Kidney (tissue), 14 donors: ENCODE measurements around the gene EPB41L5. TPM values are rescaled to one million over a fixed set of nuclear protein-coding genes. Genes with fewer than 3 reads are reported as not detected.

Experiments
- DNase-seq, 5 donors: peaks; one replicate each; pipeline ENCODE4 v3.0.0-alpha.2; 2013 to 2020
- FAIRE-seq: peaks from 2 replicates; lab custom pipeline; 2012; peaks lifted over from hg19 to GRCh38; lab: Jason Lieb, UNC
- H3K27ac ChIP-seq, 2 donors: one replicate each; pipeline ENCODE4 v1.7.0; 2013; ENCODE audit warnings: low read depth in 2 of 2, low read length in 2 of 2, inconsistent platforms in 1 of 2
- H3K27me3 ChIP-seq: one replicate; pipeline ENCODE4 v1.7.1; 2013; ENCODE audit warnings: low read length, inconsistent platforms; ENCODE audit not compliant: control insufficient read depth, insufficient read depth
- H3K36me3 ChIP-seq, 3 donors: one replicate each; pipeline versions ENCODE4 v1.7.0 to v1.7.1; 2013; ENCODE audit warnings: low read length in 3 of 3, control low read depth in 1 of 3, inconsistent platforms in 1 of 3; ENCODE audit not compliant: insufficient read depth in 3 of 3, control insufficient read depth in 2 of 3
- H3K4me1 ChIP-seq, 3 donors: one replicate each; pipeline versions ENCODE4 v1.7.0 to v1.7.1; 2013; ENCODE audit warnings: low read length in 3 of 3, inconsistent platforms in 1 of 3, low read depth in 1 of 3; ENCODE audit not compliant: control insufficient read depth in 2 of 3, insufficient read depth in 2 of 3
- H3K4me3 ChIP-seq, 3 donors: one replicate each; pipeline versions ENCODE4 v1.7.0 to v1.8.1; 2013; ENCODE audit warnings: low read length in 3 of 3, control low read depth in 1 of 3, inconsistent platforms in 1 of 3
- H3K9ac ChIP-seq, 3 donors: one replicate each; pipeline versions ENCODE4 v1.7.0 to v1.7.1; 2013; ENCODE audit warnings: low read length in 3 of 3, control low read depth in 1 of 3, inconsistent platforms in 1 of 3
- H3K9me3 ChIP-seq, 3 donors: one replicate each; pipeline versions ENCODE4 v1.7.0 to v1.7.1; 2013; ENCODE audit warnings: low read length in 3 of 3, control low read depth in 1 of 3, inconsistent platforms in 1 of 3; ENCODE audit not compliant: control insufficient read depth in 2 of 3, insufficient read depth in 1 of 3
- CTCF ChIP-seq: IDR thresholded peaks from 3 replicates; pipeline ENCODE4 v1.5.1; 2012; ENCODE audit warnings: mild to moderate bottlenecking, moderate library complexity, borderline replicate concordance; ENCODE audit not compliant: insufficient read depth; ENCODE audit errors: extremely low read depth
- intact Hi-C: fragments of 100-400 bp; cut with DNase I; formaldehyde crosslinking; loops from one replicate; pipeline ENCODE4 v1.11.1; 2022
- polyA plus RNA-seq: library from polyadenylated mRNA; stranded (reverse); fragments of 350-450 nt; fragmentation: Illumina TruSeq; extraction: RNeasy Lipid Tissue Mini Kit (QIAGEN cat#74804); gene quantifications from one replicate; pipeline ENCODE4 v1.2.3, GENCODE V29; 2014; ENCODE audit warnings: low read depth, low replicate concordance; ENCODE audit not compliant: insufficient read depth
- total RNA-seq: library from RNA; stranded (reverse); fragmentation: NEBNext Ultra II Directional; extraction: Animal tissue kit (Norgen Biotek cat#: 25700); gene quantifications from one replicate; pipeline ENCODE4 v1.2.1, GENCODE V29; 2021
- donor health status: control.
- donor health status: control.
- donor health status: control.
- donor health status: control.
- donor health status: control.
- donor health status: DM: yes; HTN: yes; CAD: no.
- donor health status: Normal renal cell carcinoma (clear cell type).

The EPB41L5 gene
- total and polyA plus RNA-seq, 2 donors from 2014 or later: 28.2 to 49.4 TPM

DNA sequence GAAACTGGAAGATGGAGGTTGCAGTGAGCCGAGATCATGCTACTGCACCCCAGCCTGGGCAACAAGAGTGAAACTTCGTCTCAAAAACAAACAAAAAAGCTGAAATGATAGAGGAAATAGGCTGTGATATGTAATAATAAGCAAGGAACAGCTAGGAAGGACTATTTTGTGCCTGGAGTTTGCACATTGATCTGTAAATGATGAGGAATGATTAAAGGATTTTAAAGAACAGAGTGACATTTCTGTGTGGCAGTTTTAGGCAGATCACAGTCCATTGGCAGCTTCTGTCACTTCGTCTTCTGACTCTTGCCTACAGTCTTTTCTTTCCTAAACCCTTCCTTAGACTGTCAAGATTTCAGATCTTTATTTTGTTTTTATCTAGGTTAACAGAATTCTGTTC, 19.4 kb downstream of the EPB41L5 start:
- no peak for TF ChIP-seq CTCF
- Histone ChIP-seq H3K27ac (no peak overlapping the region), H3K9ac (no peak overlapping the region), H3K9me3 (no peaks in the 10 kb centered on the region), H3K36me3 (no peaks in the 10 kb centered on the region), H3K4me3 (no peak overlapping the region), H3K4me1 (no peaks in the 10 kb centered on the region), H3K27me3 (no peaks in the 10 kb centered on the region)
- FAIRE-seq (no peak), DNase-seq (no peak)
- intact Hi-C loops: no loop called here

DNA sequence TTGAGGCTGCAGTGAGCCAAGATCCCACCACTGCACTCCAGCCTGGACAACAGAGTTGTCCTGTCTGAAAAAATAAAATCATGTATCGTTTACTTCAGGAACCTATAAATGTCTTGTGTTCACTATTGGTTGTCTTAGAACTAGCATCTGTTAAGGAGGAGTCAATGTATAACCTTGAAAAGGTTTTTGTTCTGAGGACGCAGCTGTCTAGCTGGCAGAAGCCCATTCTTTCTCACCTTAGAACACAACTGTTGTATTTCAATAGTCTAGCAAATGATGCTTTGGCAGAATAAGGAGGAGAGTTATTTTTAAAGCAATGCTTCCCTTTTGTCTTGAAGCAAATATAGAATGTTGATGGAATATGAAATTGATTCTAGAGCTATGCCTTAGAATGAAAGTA, 21.1 kb downstream of the EPB41L5 start:
- no peaks in the 10 kb centered on the region for H3K27me3 ChIP-seq
- FAIRE-seq: no peak

GRCh38 chr2:120034621-120035020, 21.7 kb downstream of the EPB41L5 start:
- Histone ChIP-seq H3K9ac (no peak overlapping the region), H3K27me3 (no peaks in the 10 kb centered on the region), H3K36me3 (no peaks in the 10 kb centered on the region), H3K4me1 (no peaks in the 10 kb centered on the region), H3K27ac (no peak overlapping the region), H3K9me3 (no peaks in the 10 kb centered on the region), H3K4me3 (no peak overlapping the region)
- no peak for TF ChIP-seq CTCF
- no peak for FAIRE-seq
- peak in 3 of 5 donors; percentile 31 to 53 (median 44) for DNase-seq
- intact Hi-C loops: no loop called here

More for the DNA sequence above, 21.1 kb downstream of the EPB41L5 start:
- no peak overlapping the region for H3K4me3 ChIP-seq
- intact Hi-C loops: no loop called here
- no peaks in the 10 kb centered on the region for H3K36me3 ChIP-seq
- no peak overlapping the region for H3K9ac ChIP-seq
- no peak overlapping the region for H3K27ac ChIP-seq
- DNase-seq: no peak
- H3K4me1 ChIP-seq: no peaks in the 10 kb centered on the region
- no peaks in the 10 kb centered on the region for H3K9me3 ChIP-seq
- TF ChIP-seq CTCF: no peak

DNA sequence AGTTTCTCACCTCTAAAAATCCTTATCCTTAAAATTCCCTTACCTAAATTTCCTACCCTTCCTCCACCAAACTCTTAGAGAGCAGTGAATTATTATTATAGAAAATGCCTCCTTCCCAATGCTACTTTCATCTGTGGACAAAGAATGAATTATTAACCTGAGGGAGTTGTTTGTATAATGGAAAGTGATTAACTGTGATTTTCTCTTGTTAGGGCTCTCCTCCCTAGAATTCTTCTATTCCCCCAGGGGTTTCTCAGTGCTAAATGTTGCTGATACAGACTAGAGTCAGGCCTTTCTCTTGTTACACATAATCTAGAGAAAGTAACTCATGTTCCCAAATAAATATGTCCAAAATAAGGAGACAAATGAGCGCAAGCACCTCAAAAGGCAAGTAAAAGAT, 23.3 kb downstream of the EPB41L5 start:
- intact Hi-C loops: no loop called here
- Histone ChIP-seq H3K27ac (peak overlapping the region in 1 of 2 donors; percentile 18), H3K4me1 (no peaks in the 10 kb centered on the region), H3K9ac (no peak overlapping the region), H3K4me3 (no peak overlapping the region), H3K9me3 (no peaks in the 10 kb centered on the region), H3K36me3 (no peaks in the 10 kb centered on the region), H3K27me3 (no peaks in the 10 kb centered on the region)
- TF ChIP-seq CTCF: no peak
- FAIRE-seq (no peak), DNase-seq (peak in 2 of 5 donors; percentile 44 to 59)
